A549 (cell line): ENCODE results near the gene TMEM132D. TPM values are rescaled to one million over a fixed set of nuclear protein-coding genes. Genes with fewer than 3 reads are reported as not detected.

Experiments used
- ATAC-seq, 2 experiments: fragments of 200-7000 bp in 1 of 2; fragments of >200 bp in 1 of 2; cut with Nextera tagmentation in 1 of 2; cut with Tn5 transposase in 1 of 2; 3 replicates each; pipeline versions ENCODE4 v1.8.0 to v1.9.1; 2018 to 2020; ENCODE audit warnings: mild to moderate bottlenecking in 1 of 2, moderate library complexity in 1 of 2
- CTCF ChIA-PET: fragments of 300-600 bp; sonication (Branson Sonifier 250); formaldehyde crosslinking; extraction: SDS; loops from one replicate; lab custom pipeline; 2021; ENCODE audit warnings: antibody characterized with exemption, inconsistent platforms; lab: Yijun Ruan, JAX
- POLR2A ChIA-PET: fragments of 350-600 bp; formaldehyde crosslinking; extraction: SDS; loops from one replicate; lab custom pipeline; 2021; ENCODE audit warnings: antibody characterized with exemption, inconsistent platforms; lab: Yijun Ruan, JAX
- DNase-seq, 2 experiments: peaks; one replicate each; pipeline versions ENCODE4 v3.0.0 to v3.0.0-alpha.2; 2011 to 2016; ENCODE audit warnings: low read depth in 1 of 2, low spot score in 1 of 2
- FAIRE-seq: peaks from 2 replicates; lab custom pipeline; 2011; peaks lifted over from hg19 to GRCh38; lab: Jason Lieb, UNC
- H3K27ac ChIP-seq, 2 experiments: fragments of >200 bp; sonication (Bioruptor Twin); formaldehyde crosslinking; 3 replicates each; pipeline ENCODE4 v1.5.1; 2016 to 2017
- H3K4me1 ChIP-seq: fragments of >200 bp; sonication (Bioruptor Twin); formaldehyde crosslinking; 3 replicates; pipeline ENCODE4 v1.6.1; 2016
- H3K4me2 ChIP-seq: fragments of >200 bp; sonication (Bioruptor Twin); formaldehyde crosslinking; 3 replicates; pipeline ENCODE4 v1.6.1; 2016
- H3K4me3 ChIP-seq: fragments of >200 bp; sonication (Bioruptor Twin); formaldehyde crosslinking; 3 replicates; pipeline ENCODE4 v1.5.1; 2016
- H3K9me3 ChIP-seq: fragments of >200 bp; sonication (Bioruptor Twin); formaldehyde crosslinking; 3 replicates; pipeline ENCODE4 v1.6.1; 2016
- BCL3 ChIP-seq: fragments of >200 bp; sonication (Bioruptor Twin); formaldehyde crosslinking; IDR thresholded peaks from 3 replicates; pipeline ENCODE4 v1.6.1; 2016
- BHLHE40 ChIP-seq: IDR thresholded peaks from 2 replicates; pipeline ENCODE4 v1.6.1; 2012; ENCODE audit warnings: low read depth, low read length, inconsistent platforms
- CBX2 ChIP-seq: fragments of 200-600 bp; sonication (generic); IDR thresholded peaks from 2 replicates; pipeline ENCODE4 v1.6.1; 2016; ENCODE audit warnings: low read depth, mild to moderate bottlenecking, borderline replicate concordance
- EHF ChIP-seq: fragments of 250-450 bp; sonication (Bioruptor Pico); IDR thresholded peaks from 2 replicates; pipeline ENCODE4 v1.5.0; 2020; ENCODE audit warnings: mild to moderate bottlenecking
- FOXS1 ChIP-seq: fragments of 250-450 bp; sonication (Bioruptor Pico); IDR thresholded peaks from 2 replicates; pipeline ENCODE4 v1.5.0; 2020; ENCODE audit warnings: mild to moderate bottlenecking, moderate library complexity
- HDAC2 ChIP-seq: fragments of 200-600 bp; sonication (generic); IDR thresholded peaks from 2 replicates; pipeline ENCODE4 v1.6.1; 2016
- HMGXB4 ChIP-seq: fragments of 250-450 bp; sonication (Bioruptor Pico); IDR thresholded peaks from 2 replicates; pipeline ENCODE4 v1.5.0; 2021; ENCODE audit warnings: mild to moderate bottlenecking, moderate library complexity, borderline replicate concordance
- HOXA7 ChIP-seq: fragments of 250-450 bp; sonication (Bioruptor Pico); IDR thresholded peaks from 2 replicates; pipeline ENCODE4 v1.5.0; 2020; ENCODE audit warnings: mild to moderate bottlenecking, moderate library complexity
- HOXB13 ChIP-seq: fragments of 250-450 bp; sonication (Bioruptor Pico); IDR thresholded peaks from 2 replicates; pipeline ENCODE4 v1.5.0; 2020; ENCODE audit warnings: low read depth, mild to moderate bottlenecking, moderate library complexity
- JUN ChIP-seq, 2 experiments: fragments of >200 bp; sonication (Bioruptor Twin); formaldehyde crosslinking; IDR thresholded peaks; 2 replicates in 1 of 2; 3 replicates in 1 of 2; pipeline ENCODE4 v1.6.1; 2016 to 2017
- KDM1A ChIP-seq: fragments of 200-600 bp; sonication (generic); IDR thresholded peaks from 2 replicates; pipeline ENCODE4 v1.6.1; 2016; ENCODE audit warnings: low read depth, mild to moderate bottlenecking
- MAFK ChIP-seq: fragments of 450-650 bp; IDR thresholded peaks from 2 replicates; pipeline ENCODE4 v1.6.1; 2014; ENCODE audit not compliant: partially characterized antibody
- MAX ChIP-seq: IDR thresholded peaks from 2 replicates; pipeline ENCODE4 v1.6.1; 2012
- MYC ChIP-seq: IDR thresholded peaks from 2 replicates; pipeline ENCODE4 v1.6.1; 2012; ENCODE audit warnings: mild to moderate bottlenecking, inconsistent platforms, low read length, improper control_type of control experiment, borderline replicate concordance
- NFE2L2 ChIP-seq: fragments of 150-350 bp; conservative IDR thresholded peaks from 2 replicates; pipeline ENCODE4 v1.6.1; 2014; ENCODE audit warnings: low read length
- NPAS2 ChIP-seq: fragments of 250-450 bp; sonication (Bioruptor Pico); IDR thresholded peaks from 2 replicates; pipeline ENCODE4 v1.8.0; 2022; ENCODE audit warnings: mild to moderate bottlenecking, moderate library complexity, borderline replicate concordance
- NR3C1 ChIP-seq: fragments of >200 bp; sonication (Bioruptor Twin); formaldehyde crosslinking; IDR thresholded peaks from 3 replicates; pipeline ENCODE4 v1.6.1; 2017
- PBX3 ChIP-seq: IDR thresholded peaks from 2 replicates; pipeline ENCODE4 v1.6.1; 2012
- PHF8 ChIP-seq: fragments of 200-600 bp; sonication (generic); IDR thresholded peaks from 2 replicates; pipeline ENCODE4 v1.6.1; 2016; ENCODE audit warnings: low read depth, mild to moderate bottlenecking, antibody characterized with exemption, moderate library complexity, borderline replicate concordance
- RAD21 ChIP-seq, 2 experiments: fragments of >200 bp in 1 of 2; sonication (Bioruptor Twin) in 1 of 2; formaldehyde crosslinking in 1 of 2; IDR thresholded peaks in 1 of 2; conservative IDR thresholded peaks in 1 of 2; 2 replicates in 1 of 2; 3 replicates in 1 of 2; pipeline ENCODE4 v1.6.1; 2012 to 2018; ENCODE audit warnings: inconsistent platforms in 1 of 2
- RFX5 ChIP-seq: fragments of 450-650 bp; IDR thresholded peaks from 2 replicates; pipeline ENCODE4 v1.7.1; 2014; ENCODE audit warnings: antibody characterized with exemption, mild to moderate bottlenecking, moderate library complexity
- SREBF2 ChIP-seq: fragments of 450-650 bp; IDR thresholded peaks from 2 replicates; pipeline ENCODE4 v1.6.1; 2014; ENCODE audit warnings: mild to moderate bottlenecking, moderate library complexity
- TFCP2L1 ChIP-seq: fragments of 250-450 bp; sonication (Bioruptor Pico); IDR thresholded peaks from 2 replicates; pipeline ENCODE4 v1.5.0; 2021; ENCODE audit warnings: mild to moderate bottlenecking
- ZFP36 ChIP-seq: fragments of 450-650 bp; IDR thresholded peaks from 2 replicates; pipeline ENCODE4 v1.6.1; 2014; ENCODE audit warnings: borderline replicate concordance; ENCODE audit not compliant: partially characterized antibody
- ZNF302 ChIP-seq: fragments of 250-450 bp; sonication (Bioruptor Pico); IDR thresholded peaks from 2 replicates; pipeline ENCODE4 v1.9.0; 2021; ENCODE audit warnings: inconsistent platforms, mild to moderate bottlenecking, moderate library complexity
- WGBS: methylation state at CpG from one replicate; pipeline ENCODE4 v1.1.6; 2017; ENCODE audit errors: missing lambda C conversion rate; 5-methylcytosine and 5-hydroxymethylcytosine counted together
- polyA plus RNA-seq, 4 experiments: library from polyadenylated mRNA; depleted of rRNA in 3 of 4; stranded (reverse); fragments of >200 nt; fragmentation: RNase III in 1 of 4; extraction: RNeasy Plus Mini Kit Qiagen cat#74134 plus additional on column Dnase treatment in 1 of 4; gene quantifications; 2 replicates in 3 of 4; 3 replicates in 1 of 4; pipeline ENCODE4 v1.2.3, GENCODE V29; 2011 to 2017

Gene TMEM132D
- polyA plus RNA-seq, 2 of the 4 experiments (the other 2 are of a cell fraction), result not detected

GRCh38 chr12:129723260-129723659 is 180.6 kb downstream of the TMEM132D start:
- H3K4me1 ChIP-seq, result no peaks in the 10 kb centered on the region
- H3K4me2 ChIP-seq, result no peak overlapping the region
- H3K4me3 ChIP-seq, result no peak overlapping the region
- TF ChIP-seq HOXB13 (CRISPR knock-in tag) (no peak), TFCP2L1 (CRISPR knock-in tag) (no peak), JUN (IDR thresholded peaks at IDR 0.05) (no peak), EHF (CRISPR knock-in tag) (no peak), HOXA7 (no peak), BCL3 (no peak), ZFP36 (no peak), ZNF302 (no peak), HDAC2 (no peak), MYC (no peak), KDM1A (no peak), SREBF2 (no peak), PBX3 (no peak), NFE2L2 (no peak), FOXS1 (no peak), RAD21 (conservative IDR thresholded peaks at IDR 0.05 in 1 of 2, IDR thresholded peaks at IDR 0.05 in 1 of 2) (no peak), HMGXB4 (CRISPR knock-in tag) (no peak), BHLHE40 (no peak), MAFK (no peak), RFX5 (no peak)
- POLR2A ChIA-PET, result no interaction called here
- no peak overlapping the region for H3K27ac ChIP-seq
- no peaks in the 10 kb centered on the region; the same call in 2 of the 3 replicates for H3K9me3 ChIP-seq
- CTCF ChIA-PET, result no interaction called here
- 6% methylated on average over 8 of the region's 8 CpGs for WGBS
- ATAC-seq (no peak), DNase-seq (no peak), FAIRE-seq (no peak)

GRCh38 chr12:129720618-129721017 is 183.2 kb downstream of the TMEM132D start:
- FAIRE-seq, result no peak
- CTCF ChIA-PET, result no interaction called here

More at GRCh38 chr12:129720618-129721017, 183.2 kb downstream of the TMEM132D start:
- Histone ChIP-seq H3K4me3 (no peak overlapping the region), H3K27ac (no peak overlapping the region), H3K4me1 (no peaks in the 10 kb centered on the region), H3K9me3 (no peaks in the 10 kb centered on the region), H3K4me2 (no peak overlapping the region)
- TF ChIP-seq NR3C1 (no peak), NPAS2 (CRISPR knock-in tag) (no peak), ZFP36 (no peak), SREBF2 (no peak), MAX (no peak), MAFK (no peak), HMGXB4 (CRISPR knock-in tag) (no peak), PHF8 (no peak), CBX2 (no peak), TFCP2L1 (CRISPR knock-in tag) (no peak), JUN (IDR thresholded peaks at IDR 0.05) (no peak)
- no peak for DNase-seq
- ATAC-seq, result no peak
- POLR2A ChIA-PET, result no interaction called here
- 37% methylated on average over 4 of the region's 4 CpGs for WGBS
